AG09309 (cell line): ENCODE data around the gene FCHSD2.

Source experiments
- DNase-seq: peaks from one replicate; pipeline ENCODE4 v3.0.0-alpha.2; 2010; ENCODE audit warnings: low read depth
- H3K4me3 ChIP-seq: 2 replicates; pipeline ENCODE4 v1.5.1; 2011; ENCODE audit warnings: mild to moderate bottlenecking, low read depth, low read length, moderate library complexity; ENCODE audit not compliant: control insufficient read depth
- CTCF ChIP-seq: IDR thresholded peaks from 2 replicates; pipeline ENCODE4 v1.5.1; 2011; ENCODE audit warnings: mild to moderate bottlenecking, low read depth, low read length, inconsistent platforms; ENCODE audit not compliant: insufficient read depth, control insufficient read depth; ENCODE audit errors: missing control alignments

FCHSD2 gene

GRCh38 chr11:73055002-73055401, 87.1 kb downstream of the FCHSD2 start:
- DNase-seq, result no peak
- no peak overlapping the region for H3K4me3 ChIP-seq
- TF ChIP-seq CTCF, result no peak

GRCh38 chr11:73053964-73054363, 88.2 kb downstream of the FCHSD2 start:
- no peak for TF ChIP-seq CTCF
- DNase-seq, result no peak
- no peak overlapping the region for H3K4me3 ChIP-seq

GRCh38 chr11:73048446-73048845, 93.7 kb downstream of the FCHSD2 start:
- no peak for DNase-seq
- H3K4me3 ChIP-seq, result no peak overlapping the region

GRCh38 chr11:73047773-73048371, 94.2 kb downstream of the FCHSD2 start:
- TF ChIP-seq CTCF, result no peak
- DNase-seq, result no peak
- no peak overlapping the region for H3K4me3 ChIP-seq

More at GRCh38 chr11:73048446-73048845, 93.7 kb downstream of the FCHSD2 start:
- no peak for TF ChIP-seq CTCF

GRCh38 chr11:73040046-73040445, 102.1 kb downstream of the FCHSD2 start:
- no peak for DNase-seq
- no peak for TF ChIP-seq CTCF

GRCh38 chr11:73034777-73035176, 107.3 kb downstream of the FCHSD2 start:
- no peak overlapping the region for H3K4me3 ChIP-seq
- no peak for TF ChIP-seq CTCF
- no peak for DNase-seq

More at GRCh38 chr11:73040046-73040445, 102.1 kb downstream of the FCHSD2 start:
- no peak overlapping the region for H3K4me3 ChIP-seq
